GM12892 (cell line): Measurements from ENCODE around the gene ATAD5.
"Not testable (repeated sequence)": the region's sequence is repeated elsewhere in the genome, so short reads cannot be mapped to it uniquely, and the experiment has no call there.

Experiments used
- POLR2A ChIP-seq: IDR thresholded peaks from 2 replicates; pipeline ENCODE4 v1.6.1; 2011; ENCODE audit warnings: low read depth, low read length, control low read depth
- POLR2AphosphoS5 ChIP-seq: IDR thresholded peaks from 2 replicates; pipeline ENCODE4 v1.6.1; 2011; ENCODE audit warnings: low read depth, low read length, control low read depth
- TAF1 ChIP-seq: IDR thresholded peaks from 2 replicates; pipeline ENCODE4 v1.6.1; 2011; ENCODE audit warnings: low read depth, mild to moderate bottlenecking, control low read depth, low read length, borderline replicate concordance

GRCh38 chr17:30910151-30910550, 78.4 kb downstream of the ATAD5 start:
- not testable (repeated sequence) for TF ChIP-seq POLR2A, TAF1, POLR2AphosphoS5
